Ovary (tissue), 9 donors: ENCODE data around the gene STK16. TPM values are rescaled to one million over a fixed set of nuclear protein-coding genes. Genes with fewer than 3 reads are reported as not detected.
"Not testable (repeated sequence)": the region's sequence is repeated elsewhere in the genome, so short reads cannot be mapped to it uniquely, and the experiment has no call there.

Experiments
- DNase-seq, 5 donors: peaks; one replicate each; pipeline ENCODE4 v3.0.0-alpha.2; 2019 to 2020
- H3K27ac ChIP-seq, 2 donors: fragments of 200-600 bp; one replicate each; pipeline versions ENCODE4 v1.5.1 to v1.8.0; 2019 to 2022
- H3K27me3 ChIP-seq: fragments of 200-600 bp; one replicate; pipeline ENCODE4 v1.8.0; 2022
- H3K36me3 ChIP-seq: fragments of 200-600 bp; sonication (generic); one replicate; pipeline ENCODE4 v1.5.1; 2019
- H3K4me1 ChIP-seq: one replicate; pipeline ENCODE4 v1.8.1; 2013; ENCODE audit warnings: mild to moderate bottlenecking, moderate library complexity; ENCODE audit not compliant: insufficient read depth
- H3K4me3 ChIP-seq: fragments of 200-600 bp; sonication (generic); one replicate; pipeline ENCODE4 v1.5.1; 2017
- H3K9me3 ChIP-seq, 2 donors: fragments of 200-600 bp in 1 of 2; sonication (generic) in 1 of 2; one replicate each; pipeline versions ENCODE4 v1.5.1 to v1.8.1; 2013 to 2019; ENCODE audit warnings: mild to moderate bottlenecking in 1 of 2, moderate library complexity in 1 of 2
- CTCF ChIP-seq, 3 donors: fragments of 450-650 bp in 2 of 3; fragments of 200-600 bp in 1 of 3; IDR thresholded peaks; one replicate each; pipeline versions ENCODE4 v1.5.1 to v1.8.0; 2016 to 2022; ENCODE audit warnings: antibody characterized with exemption in 3 of 3, mild to moderate bottlenecking in 1 of 3
- EP300 ChIP-seq: sonication (generic); formaldehyde crosslinking; IDR thresholded peaks from one replicate; pipeline ENCODE4 v1.6.1; 2017; ENCODE audit warnings: antibody characterized with exemption
- POLR2A ChIP-seq: fragments of 450-650 bp; IDR thresholded peaks from one replicate; pipeline ENCODE4 v1.6.1; 2017; ENCODE audit warnings: antibody characterized with exemption, mild to moderate bottlenecking, moderate library complexity
- WGBS, 3 donors: extraction: QIAGEN DNeasy Blood & Tissue Kit in 1 of 3; methylation state at CpG; one replicate each; pipeline versions ENCODE4 v1.1.5 to v1.1.7; 2013 to 2017; 5-methylcytosine and 5-hydroxymethylcytosine counted together
- intact Hi-C, 4 donors: fragments of 100-400 bp; cut with DNase I; formaldehyde crosslinking; loops; one replicate each; pipeline versions ENCODE4 v1.11.0 to v1.15.1; 2022 to 2023
- polyA plus RNA-seq, 2 donors: library from polyadenylated mRNA; stranded (reverse); fragments of 200-250 nt in 1 of 2; fragments of 350-450 nt in 1 of 2; fragmentation: Illumina TruSeq in 1 of 2; extraction: RNeasy Lipid Tissue Mini Kit (QIAGEN cat#74804) in 1 of 2; gene quantifications; one replicate each; pipeline ENCODE4 v1.2.3, GENCODE V29; 2013 to 2014
- total RNA-seq, 7 donors: library from RNA; depleted of rRNA in 2 of 7; stranded (reverse); fragments of >200 nt in 2 of 7; fragmentation: NEBNext Ultra II Directional in 3 of 7; extraction: Animal tissue kit (Norgen Biotek cat#: 25700) in 3 of 7; gene quantifications; one replicate each; pipeline versions ENCODE4 v1.1.0 to v1.2.4, GENCODE V29; 2016 to 2023
- donor health status: DM: no; HTN: no; CAD: no; lungs with moderate emphysema.
- donor health status: DM: no; HTN: no; CAD: no.
- donor health status: Bipolar disorder and iron deficiency.
- donor health status: DM: yes; HTN: yes; CAD: no.
- donor health status: DM: no; HTN: no; CAD: no.
- donor health status: DM: yes; HTN: yes; CAD: no.

Gene STK16
- total and polyA plus RNA-seq, 9 donors, result 12.4 to 29.4 (median 18.8) TPM

- H3K4me3 ChIP-seq, result no peak overlapping the region
- no peaks in the 10 kb centered on the region for H3K27me3 ChIP-seq
- TF ChIP-seq POLR2A (no peak), EP300 (no peak), CTCF (IDR thresholded peaks at IDR 0.05) (no peak)
- WGBS, 3 donors, result 43 to 59% (median 48%) methylated on average over 11 to 17 of the region's 17 CpGs
- H3K9me3 ChIP-seq, result no peaks in the 10 kb centered on the region
- H3K36me3 ChIP-seq, result no peaks in the 10 kb centered on the region
- H3K4me1 ChIP-seq, result peaks cover 11% of the 10 kb centered on the region
- H3K27ac ChIP-seq, result peak overlapping the region; percentile 71 to 90
- intact Hi-C loops, result no loop called here
- peak; percentile 60 to 76 (median 70) for DNase-seq
These were observed 40.7 kb downstream of the STK16 start for GRCh38 chr2:219285894-219286425.

- no peaks in the 10 kb centered on the region for H3K27me3 ChIP-seq
- TF ChIP-seq EP300, result no peak
- no peak for TF ChIP-seq POLR2A
- TF ChIP-seq CTCF (IDR thresholded peaks at IDR 0.05), result no peak
- peaks cover 11% of the 10 kb centered on the region for H3K4me1 ChIP-seq
- H3K27ac ChIP-seq, result peak overlapping the region; percentile 71 to 90
- H3K36me3 ChIP-seq, result no peaks in the 10 kb centered on the region
- peak in 2 of 5 donors; percentile 45 to 55 for DNase-seq
- intact Hi-C loops, result no loop called here
- 58 to 68% (median 67%) methylated on average over 10 to 12 of the region's 12 CpGs for WGBS, 3 donors
- H3K9me3 ChIP-seq, result no peaks in the 10 kb centered on the region
- no peak overlapping the region for H3K4me3 ChIP-seq
These were observed 41.3 kb downstream of the STK16 start for GRCh38 chr2:219286436-219287115.

GRCh38 chr2:219287116-219287440, 41.8 kb downstream of the STK16 start:
- intact Hi-C loops, H3K36me3 ChIP-seq, H3K9me3 ChIP-seq, H3K27me3 ChIP-seq, H3K4me3 ChIP-seq: not testable (repeated sequence)
- Histone ChIP-seq H3K4me1 (peaks cover 11% of the 10 kb centered on the region), H3K27ac (peak overlapping the region; percentile 71 to 90)
- 87 to 95% (median 92%) methylated on average over 6 of the region's 6 CpGs for WGBS, 3 donors
- peak in 1 of 5 donors; percentile 20 for DNase-seq

GRCh38 chr2:219287580-219288265, 42.4 kb downstream of the STK16 start:
- TF ChIP-seq EP300, result no peak
- no peak for TF ChIP-seq CTCF (IDR thresholded peaks at IDR 0.05)
- no peak for TF ChIP-seq POLR2A
- WGBS, 3 donors, result 86 to 90% (median 89%) methylated on average over 10 of the region's 10 CpGs
- peaks cover 11% of the 10 kb centered on the region for H3K4me1 ChIP-seq
- no peak overlapping the region for H3K4me3 ChIP-seq
- peak in 2 of 5 donors; percentile 15 to 36 for DNase-seq
- H3K36me3 ChIP-seq, result no peaks in the 10 kb centered on the region
- H3K27me3 ChIP-seq, result no peaks in the 10 kb centered on the region
- H3K27ac ChIP-seq, result peak overlapping the region; percentile 6 to 23
- intact Hi-C loops, result no loop called here
- H3K9me3 ChIP-seq, result no peaks in the 10 kb centered on the region

GRCh38 chr2:219289195-219289536, 43.9 kb downstream of the STK16 start:
- Histone ChIP-seq H3K36me3 (no peaks in the 10 kb centered on the region), H3K27me3 (no peaks in the 10 kb centered on the region), H3K27ac (peak overlapping the region; percentile 14 to 85), H3K4me1 (peaks cover 11% of the 10 kb centered on the region), H3K9me3 (no peaks in the 10 kb centered on the region), H3K4me3 (no peak overlapping the region)
- DNase-seq, result peak in 1 of 5 donors; percentile 25
- WGBS, 3 donors, result 28 to 35% (median 31%) methylated on average over 6 of the region's 6 CpGs
- intact Hi-C loops, result no loop called here
- TF ChIP-seq EP300, result no peak
- no peak for TF ChIP-seq CTCF (IDR thresholded peaks at IDR 0.05)
- no peak for TF ChIP-seq POLR2A
